HG03103 (cell line): ENCODE results near the gene SPEG.

Experiments used
- ATAC-seq: cut with Tn5 transposase; IDR thresholded peaks from one replicate; pipeline ENCODE4 v1.9.1; 2021; ENCODE audit warnings: low read depth; ENCODE audit not compliant: unreplicated experiment

The SPEG gene

GRCh38 chr2:219441451-219442255 is 7.0 kb downstream of the SPEG start:
- no peak for ATAC-seq

DNA sequence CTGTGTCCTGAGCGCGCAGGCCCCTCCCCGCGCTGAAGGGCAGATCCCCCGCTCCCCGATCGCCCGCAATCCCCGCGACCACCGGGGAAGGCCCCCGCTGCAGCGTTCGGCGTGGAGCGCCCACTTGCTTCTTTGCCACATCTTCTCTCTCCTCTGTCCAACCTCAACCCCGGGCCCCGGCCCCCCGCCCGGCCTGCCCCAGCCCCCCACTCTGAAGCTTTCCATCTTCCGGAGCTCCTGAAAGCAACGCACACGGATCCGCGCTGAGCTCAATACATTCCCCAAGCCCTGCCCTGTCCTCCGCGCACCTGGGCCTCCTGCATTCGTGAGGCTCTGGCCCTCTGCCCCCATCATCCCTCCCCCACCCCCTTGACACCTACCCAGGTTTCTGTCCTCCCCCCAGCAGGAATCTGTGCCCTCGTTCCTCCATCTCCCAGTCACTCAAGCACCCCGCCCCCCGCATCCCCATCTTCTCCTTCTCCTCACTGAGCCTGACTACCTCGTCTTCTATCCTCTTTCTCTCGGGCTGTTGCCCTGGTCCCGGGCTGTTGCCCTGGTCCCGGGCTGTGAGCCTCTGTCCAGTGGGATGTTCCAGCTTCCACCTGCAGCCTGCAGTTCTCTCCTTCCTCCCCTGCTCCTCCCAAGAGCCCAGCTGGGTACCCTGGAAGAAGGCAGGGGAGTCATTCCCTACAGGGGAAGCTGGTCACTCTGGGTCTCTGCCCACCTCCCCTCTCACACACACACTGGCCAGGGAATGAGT is 7.8 kb downstream of the SPEG start:
- ATAC-seq: no peak

DNA sequence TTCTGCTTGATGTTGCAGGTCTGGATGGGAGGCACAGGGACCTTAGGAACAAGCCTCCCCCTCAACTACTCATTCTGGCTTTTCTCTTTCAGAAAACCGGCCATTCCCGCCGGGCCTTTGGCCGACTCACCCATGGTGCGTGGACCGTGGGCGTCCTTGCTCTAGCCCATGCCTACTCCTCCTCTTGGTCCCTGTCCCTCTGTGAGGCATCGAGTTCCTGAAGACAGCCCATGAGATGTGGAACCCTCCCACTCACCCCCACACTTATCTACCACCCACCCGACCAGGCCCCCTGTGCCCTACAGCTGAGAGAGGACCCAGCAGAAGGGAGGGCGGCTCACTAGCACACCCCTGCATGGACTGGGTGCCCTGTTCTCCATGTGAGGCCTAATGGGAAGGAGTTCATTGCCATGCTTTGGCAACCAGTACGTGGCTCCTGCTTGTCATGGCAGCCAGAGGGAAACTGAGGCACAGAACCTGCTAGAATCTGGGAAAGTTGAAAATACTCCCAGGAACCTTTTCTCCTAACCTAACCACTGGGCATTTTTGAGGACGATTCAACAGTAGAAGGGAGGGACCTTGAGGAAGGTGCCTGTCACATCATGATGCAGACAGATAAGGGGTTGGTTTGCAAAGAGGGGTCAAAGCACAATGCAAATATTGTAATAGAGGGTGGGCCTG is 8.5 kb downstream of the SPEG start:
- ATAC-seq: no peak

DNA sequence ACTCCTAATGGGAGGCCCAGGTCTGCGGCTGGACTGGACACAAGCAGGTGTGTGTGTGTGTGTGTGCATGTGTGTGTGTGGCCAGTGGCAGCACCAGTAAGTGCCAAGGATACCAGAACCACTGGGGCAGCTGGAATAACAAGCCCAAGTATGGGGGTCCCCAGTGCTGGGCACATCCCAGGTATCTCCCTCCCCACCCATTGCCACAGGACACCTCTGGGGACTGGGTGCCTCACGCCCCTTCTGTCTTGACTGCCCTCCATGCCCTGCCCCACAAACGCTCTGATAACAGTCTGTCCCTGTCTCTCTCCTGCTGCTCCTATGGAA is 9.0 kb downstream of the SPEG start:
- ATAC-seq: no peak

DNA sequence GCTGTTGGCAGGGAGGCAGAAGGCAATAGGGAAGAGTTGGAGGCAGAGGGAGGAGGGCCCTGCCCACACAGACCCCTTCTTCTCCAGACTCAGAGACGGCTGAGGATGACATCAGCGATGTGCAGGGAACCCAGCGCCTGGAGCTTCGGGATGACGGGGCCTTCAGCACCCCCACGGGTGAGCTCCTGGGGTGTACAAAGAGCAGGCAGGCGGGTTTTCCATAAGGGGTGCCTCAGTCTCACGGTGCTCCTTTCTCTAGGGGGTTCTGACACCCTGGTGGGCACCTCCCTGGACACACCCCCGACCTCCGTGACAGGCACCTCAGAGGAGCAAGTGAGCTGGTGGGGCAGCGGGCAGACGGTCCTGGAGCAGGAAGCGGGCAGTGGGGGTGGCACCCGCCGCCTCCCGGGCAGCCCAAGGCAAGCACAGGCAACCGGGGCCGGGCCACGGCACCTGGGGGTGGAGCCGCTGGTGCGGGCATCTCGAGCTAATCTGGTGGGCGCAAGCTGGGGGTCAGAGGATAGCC is 10.0 kb downstream of the SPEG start:
- no peak for ATAC-seq

- no peak for ATAC-seq
These were observed 10.6 kb downstream of the SPEG start for GRCh38 chr2:219445220-219445640.

DNA sequence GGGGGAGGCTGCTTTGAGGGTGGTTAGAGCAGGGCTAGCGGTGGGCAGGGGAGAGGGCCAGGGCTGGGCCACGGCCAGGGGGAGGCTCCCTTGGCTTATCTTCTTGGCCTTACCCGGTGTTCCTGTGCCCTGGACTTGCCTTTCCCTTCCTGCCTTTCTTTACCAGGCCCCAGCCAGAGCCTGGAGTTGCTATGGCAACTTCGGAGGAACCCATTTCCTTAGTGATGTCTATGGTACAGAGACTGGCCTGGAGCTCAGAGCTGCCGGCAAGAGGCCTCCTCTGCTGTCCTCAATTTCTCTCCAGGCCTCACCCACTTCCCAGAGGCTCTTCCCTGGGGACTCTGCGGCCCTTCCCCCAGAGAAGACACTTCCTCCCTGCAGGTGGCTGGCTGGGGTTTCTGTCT is 11.5 kb downstream of the SPEG start:
- no peak for ATAC-seq

DNA sequence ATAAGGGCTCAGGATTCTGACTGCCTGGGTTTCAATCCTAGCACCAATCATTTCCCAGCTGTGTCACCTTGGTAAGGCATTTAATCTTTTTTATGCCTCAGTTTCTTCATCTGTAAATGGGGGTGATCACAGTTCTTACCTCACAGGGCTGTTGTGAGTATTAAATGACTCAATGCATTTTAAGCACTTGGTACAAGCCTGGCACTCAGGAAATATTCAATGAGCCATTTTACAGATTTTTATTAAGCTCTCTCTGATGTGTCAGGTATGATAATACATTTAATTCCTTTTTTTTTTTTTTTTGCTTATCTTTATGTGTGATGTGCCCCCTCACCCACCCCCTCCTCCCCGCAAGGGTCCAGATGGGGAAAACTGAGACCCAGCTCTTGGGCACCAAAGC is 12.0 kb downstream of the SPEG start:
- no peak for ATAC-seq

- ATAC-seq: no peak
These were observed 12.8 kb downstream of the SPEG start for GRCh38 chr2:219447242-219448098.

DNA sequence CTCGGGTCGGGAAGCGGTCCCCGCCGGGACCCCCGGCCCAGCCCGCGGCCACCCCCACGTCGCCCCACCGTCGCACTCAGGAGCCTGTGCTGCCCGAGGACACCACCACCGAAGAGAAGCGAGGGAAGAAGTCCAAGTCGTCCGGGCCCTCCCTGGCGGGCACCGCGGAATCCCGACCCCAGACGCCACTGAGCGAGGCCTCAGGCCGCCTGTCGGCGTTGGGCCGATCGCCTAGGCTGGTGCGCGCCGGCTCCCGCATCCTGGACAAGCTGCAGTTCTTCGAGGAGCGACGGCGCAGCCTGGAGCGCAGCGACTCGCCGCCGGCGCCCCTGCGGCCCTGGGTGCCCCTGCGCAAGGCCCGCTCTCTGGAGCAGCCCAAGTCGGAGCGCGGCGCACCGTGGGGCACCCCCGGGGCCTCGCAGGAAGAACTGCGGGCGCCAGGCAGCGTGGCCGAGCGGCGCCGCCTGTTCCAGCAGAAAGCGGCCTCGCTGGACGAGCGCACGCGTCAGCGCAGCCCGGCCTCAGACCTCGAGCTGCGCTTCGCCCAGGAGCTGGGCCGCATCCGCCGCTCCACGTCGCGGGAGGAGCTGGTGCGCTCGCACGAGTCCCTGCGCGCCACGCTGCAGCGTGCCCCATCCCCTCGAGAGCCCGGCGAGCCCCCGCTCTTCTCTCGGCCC is 13.6 kb downstream of the SPEG start:
- ATAC-seq: no peak

DNA sequence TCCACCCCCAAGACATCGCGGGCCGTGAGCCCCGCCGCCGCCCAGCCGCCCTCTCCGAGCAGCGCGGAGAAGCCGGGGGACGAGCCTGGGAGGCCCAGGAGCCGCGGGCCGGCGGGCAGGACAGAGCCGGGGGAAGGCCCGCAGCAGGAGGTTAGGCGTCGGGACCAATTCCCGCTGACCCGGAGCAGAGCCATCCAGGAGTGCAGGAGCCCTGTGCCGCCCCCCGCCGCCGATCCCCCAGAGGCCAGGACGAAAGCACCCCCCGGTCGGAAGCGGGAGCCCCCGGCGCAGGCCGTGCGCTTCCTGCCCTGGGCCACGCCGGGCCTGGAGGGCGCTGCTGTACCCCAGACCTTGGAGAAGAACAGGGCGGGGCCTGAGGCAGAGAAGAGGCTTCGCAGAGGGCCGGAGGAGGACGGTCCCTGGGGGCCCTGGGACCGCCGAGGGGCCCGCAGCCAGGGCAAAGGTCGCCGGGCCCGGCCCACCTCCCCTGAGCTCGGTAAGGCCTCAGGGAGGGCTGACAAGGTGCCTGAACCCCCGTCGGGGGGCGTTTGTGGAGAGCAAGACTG is 14.2 kb downstream of the SPEG start:
- ATAC-seq: no peak

DNA sequence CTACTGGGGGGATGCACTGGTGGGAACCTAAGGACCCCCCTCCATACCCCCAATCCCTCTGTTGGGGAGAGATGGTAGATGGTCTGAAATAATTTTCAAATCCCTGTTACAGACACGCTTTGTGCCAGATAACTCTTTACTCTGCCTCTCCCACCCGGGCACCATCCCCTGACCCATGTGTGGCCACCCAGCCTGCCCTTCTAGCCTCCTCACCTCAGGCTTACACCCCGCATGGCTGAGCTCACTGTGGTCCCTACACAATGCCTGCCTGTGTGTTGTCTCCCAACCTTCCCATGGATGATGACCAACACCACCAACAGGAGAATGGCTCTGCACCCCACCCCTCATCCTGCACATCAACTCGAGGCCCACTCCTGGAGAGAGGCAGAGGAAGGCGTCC is 15.0 kb downstream of the SPEG start:
- no peak for ATAC-seq

DNA sequence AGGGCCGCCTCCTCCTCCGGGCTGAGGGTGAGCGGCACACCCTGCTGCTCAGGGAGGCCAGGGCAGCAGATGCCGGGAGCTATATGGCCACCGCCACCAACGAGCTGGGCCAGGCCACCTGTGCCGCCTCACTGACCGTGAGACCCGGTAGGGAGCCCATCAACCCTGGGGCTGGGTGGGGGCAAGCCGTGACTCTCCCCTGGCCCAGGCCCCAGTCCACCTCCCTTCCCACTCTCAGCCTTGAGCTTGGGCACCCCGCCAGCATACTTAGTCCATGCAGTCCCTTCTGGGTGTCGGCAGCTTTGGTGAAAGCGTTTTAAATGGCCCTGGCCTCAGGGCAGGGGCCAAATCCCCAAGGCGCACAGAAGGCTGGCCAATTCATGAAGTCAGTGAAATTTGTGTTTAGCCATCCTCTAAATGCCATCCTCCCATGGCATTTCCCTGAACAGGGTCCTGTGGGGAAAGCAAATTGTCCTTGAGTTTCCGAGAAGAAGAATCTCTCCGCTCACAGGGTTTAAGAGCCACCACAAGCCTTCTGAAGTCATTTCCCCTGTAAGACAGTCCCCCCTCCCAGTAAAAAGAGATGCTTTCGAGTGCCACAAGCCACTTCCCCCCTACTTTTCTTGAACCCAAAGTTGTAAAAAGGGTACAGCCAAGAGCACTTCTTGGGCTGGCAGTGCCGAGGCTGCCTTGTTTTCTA is 17.2 kb downstream of the SPEG start:
- no peak for ATAC-seq

GRCh38 chr2:219452361-219453317 is 18.0 kb downstream of the SPEG start:
- no peak for ATAC-seq

- no peak for ATAC-seq
These were observed 19.3 kb downstream of the SPEG start for GRCh38 chr2:219453671-219454590.

DNA sequence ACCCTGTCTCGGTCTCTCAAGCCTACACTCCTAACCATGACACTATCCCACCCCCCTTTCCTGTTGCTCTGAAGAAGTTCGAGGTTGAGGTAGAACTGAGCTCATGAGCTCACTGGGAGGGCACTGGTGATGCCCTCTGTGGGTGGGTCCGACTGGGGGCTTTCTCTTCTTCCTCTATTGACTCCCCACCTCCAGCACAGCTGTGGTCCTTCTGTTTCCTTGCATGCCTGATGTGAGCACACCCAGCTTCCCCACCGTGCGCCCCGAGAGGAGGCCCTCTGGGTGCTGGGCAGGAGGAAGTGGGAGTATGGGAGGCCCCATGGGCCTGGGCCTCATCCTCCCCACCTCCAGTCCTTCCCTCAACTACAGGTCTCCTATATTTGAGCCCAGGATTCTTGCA is 20.9 kb downstream of the SPEG start:
- ATAC-seq: no peak
